Activated naive CD4-positive, alpha-beta T cell treated with anti-CD3 and anti-CD28 coated beads, Interleukin-2, amount 10 ng/mL, durations not matched to agents 7 days and 5 days (primary cell): ENCODE data around the gene IFNLR1.

Source experiments
- CTCF ChIA-PET: fragments of 350-600 bp; sonication (Branson Sonifier 250); formaldehyde crosslinking; loops from one replicate; lab custom pipeline; 2021; ENCODE audit warnings: antibody characterized with exemption; lab: Charles Lee
- DNase-seq: peaks from one replicate; pipeline ENCODE4 v3.0.0-alpha.2; 2020
- H3K27ac Mint-ChIP-seq: one replicate; pipeline ENCODE4 v1.8.0; 2021; ENCODE audit warnings: mild to moderate bottlenecking, moderate library complexity, mixed read lengths
- H3K27me3 Mint-ChIP-seq: one replicate; pipeline ENCODE4 v1.8.0; 2021; ENCODE audit warnings: mild to moderate bottlenecking, mixed read lengths
- H3K36me3 Mint-ChIP-seq: one replicate; pipeline ENCODE4 v1.8.0; 2021; ENCODE audit warnings: mixed read lengths
- H3K4me1 Mint-ChIP-seq: one replicate; pipeline ENCODE4 v1.8.0; 2021; ENCODE audit warnings: mixed read lengths
- H3K4me3 Mint-ChIP-seq: one replicate; pipeline ENCODE4 v1.8.0; 2021; ENCODE audit warnings: mild to moderate bottlenecking, moderate library complexity, mixed read lengths
- H3K9me3 Mint-ChIP-seq: one replicate; pipeline ENCODE4 v1.8.0; 2021; ENCODE audit warnings: mixed read lengths

IFNLR1 gene

GRCh38 chr1:24201941-24202440 lies 14.9 kb upstream of the IFNLR1 start:
- Mint-ChIP-seq H3K4me1 (peaks cover 11% of the 10 kb centered on the region), H3K27me3 (peaks cover 27% of the 10 kb centered on the region), H3K4me3 (no peak overlapping the region), H3K27ac (no peak overlapping the region), H3K36me3 (no peaks in the 10 kb centered on the region), H3K9me3 (no peaks in the 10 kb centered on the region)
- peak; percentile 77 for DNase-seq
- CTCF ChIA-PET: interaction anchor here (0.7 to 11.4 kb wide), 30 partner anchors 9 to 636 kb away, joined by 3 to 383 read pairs (median 4); partner anchors contain the start of gene NIPAL3

- CTCF ChIA-PET: interaction anchor here (0.6 to 11.4 kb wide), 43 partner anchors 9 to 631 kb away, joined by 3 to 383 read pairs (median 4); partner anchors contain the start of gene NIPAL3
- peak; percentile 83 for DNase-seq
- peaks cover 20% of the 10 kb centered on the region for H3K27me3 Mint-ChIP-seq
- peak overlapping the region; percentile 8 for H3K4me3 Mint-ChIP-seq
- H3K27ac Mint-ChIP-seq: no peak overlapping the region
- no peaks in the 10 kb centered on the region for H3K36me3 Mint-ChIP-seq
- no peaks in the 10 kb centered on the region for H3K9me3 Mint-ChIP-seq
- peaks cover 17% of the 10 kb centered on the region for H3K4me1 Mint-ChIP-seq
Measured at GRCh38 chr1:24199291-24199900, 12.3 kb upstream of the IFNLR1 start.

- H3K4me1 Mint-ChIP-seq: peaks cover 17% of the 10 kb centered on the region
- CTCF ChIA-PET: interaction anchor here (0.6 to 11.4 kb wide), 40 partner anchors 8 to 632 kb away, joined by 3 to 383 read pairs (median 4); partner anchors contain the start of gene NIPAL3
- H3K27ac Mint-ChIP-seq: no peak overlapping the region
- no peak for DNase-seq
- no peak overlapping the region for H3K4me3 Mint-ChIP-seq
- no peaks in the 10 kb centered on the region for H3K36me3 Mint-ChIP-seq
- peaks cover 20% of the 10 kb centered on the region for H3K27me3 Mint-ChIP-seq
- H3K9me3 Mint-ChIP-seq: no peaks in the 10 kb centered on the region
Measured at GRCh38 chr1:24198766-24199165, 11.7 kb upstream of the IFNLR1 start.

- Mint-ChIP-seq H3K9me3 (peaks cover 3% of the 10 kb centered on the region), H3K27me3 (peaks cover 5% of the 10 kb centered on the region), H3K4me1 (peaks cover 40% of the 10 kb centered on the region), H3K4me3 (no peak overlapping the region), H3K36me3 (peaks cover 3% of the 10 kb centered on the region), H3K27ac (no peak overlapping the region)
- no peak for DNase-seq
- CTCF ChIA-PET: interaction anchor here (0.7 to 11.4 kb wide), 4 partner anchors 9 to 197 kb away, joined by 3 to 383 read pairs (median 4); no protein-coding TSS in a partner anchor
Measured at GRCh38 chr1:24195874-24196273, 8.8 kb upstream of the IFNLR1 start.

GRCh38 chr1:24195136-24195535 lies 8.0 kb upstream of the IFNLR1 start:
- Mint-ChIP-seq H3K27me3 (peaks cover 5% of the 10 kb centered on the region), H3K27ac (no peak overlapping the region), H3K9me3 (peaks cover 3% of the 10 kb centered on the region), H3K4me3 (no peak overlapping the region), H3K4me1 (peaks cover 45% of the 10 kb centered on the region), H3K36me3 (peaks cover 3% of the 10 kb centered on the region)
- no peak for DNase-seq
- CTCF ChIA-PET: interaction anchor here (11.4 kb wide), 1 partner anchor 198 kb away, joined by 383 read pairs; no protein-coding TSS in a partner anchor

- Mint-ChIP-seq H3K4me3 (no peak overlapping the region), H3K27ac (peak overlapping the region; percentile 88), H3K9me3 (peaks cover 3% of the 10 kb centered on the region), H3K36me3 (peaks cover 3% of the 10 kb centered on the region), H3K4me1 (peaks cover 53% of the 10 kb centered on the region), H3K27me3 (peaks cover 15% of the 10 kb centered on the region)
- CTCF ChIA-PET: interaction anchor here (0.5 to 11.4 kb wide), 6 partner anchors 8 to 252 kb away, joined by 3 to 383 read pairs (median 3); no protein-coding TSS in a partner anchor
- DNase-seq: no peak
Measured at GRCh38 chr1:24193046-24193445, 6.0 kb upstream of the IFNLR1 start.

GRCh38 chr1:24191860-24192259 lies 4.8 kb upstream of the IFNLR1 start:
- Mint-ChIP-seq H3K4me1 (peaks cover 59% of the 10 kb centered on the region), H3K36me3 (peaks cover 3% of the 10 kb centered on the region), H3K27me3 (peaks cover 17% of the 10 kb centered on the region), H3K27ac (peak overlapping the region; percentile 88), H3K9me3 (peaks cover 3% of the 10 kb centered on the region), H3K4me3 (no peak overlapping the region)
- CTCF ChIA-PET: interaction anchor here (0.8 to 11.4 kb wide), 3 partner anchors 10 to 201 kb away, joined by 3 to 383 read pairs (median 4); no protein-coding TSS in a partner anchor
- peak; percentile 54 for DNase-seq

GRCh38 chr1:24190983-24191461 lies 3.9 kb upstream of the IFNLR1 start:
- no peak for DNase-seq
- H3K36me3 Mint-ChIP-seq: peaks cover 3% of the 10 kb centered on the region
- H3K4me1 Mint-ChIP-seq: peaks cover 63% of the 10 kb centered on the region
- peaks cover 3% of the 10 kb centered on the region for H3K9me3 Mint-ChIP-seq
- CTCF ChIA-PET: interaction anchor here (1.5 to 2.4 kb wide), 4 partner anchors 8 to 202 kb away, joined by 3 to 24 read pairs (median 10); no protein-coding TSS in a partner anchor
- peaks cover 17% of the 10 kb centered on the region for H3K27me3 Mint-ChIP-seq
- no peak overlapping the region for H3K4me3 Mint-ChIP-seq
- peak overlapping the region; percentile 88 for H3K27ac Mint-ChIP-seq

GRCh38 chr1:24189528-24189927 lies 2.4 kb upstream of the IFNLR1 start:
- no peak for DNase-seq
- Mint-ChIP-seq H3K27me3 (peaks cover 17% of the 10 kb centered on the region), H3K4me1 (peaks cover 57% of the 10 kb centered on the region), H3K36me3 (peaks cover 3% of the 10 kb centered on the region), H3K9me3 (peaks cover 3% of the 10 kb centered on the region), H3K4me3 (no peak overlapping the region), H3K27ac (peak overlapping the region; percentile 88)
- CTCF ChIA-PET: interaction anchor here (1.3 to 2.4 kb wide), 4 partner anchors 10 to 202 kb away, joined by 4 to 24 read pairs (median 8); no protein-coding TSS in a partner anchor

- peaks cover 17% of the 10 kb centered on the region for H3K27me3 Mint-ChIP-seq
- H3K4me3 Mint-ChIP-seq: peak overlapping the region; percentile 78
- DNase-seq: no peak
- CTCF ChIA-PET: no interaction called here
- peaks cover 3% of the 10 kb centered on the region for H3K36me3 Mint-ChIP-seq
- H3K27ac Mint-ChIP-seq: no peak overlapping the region
- peaks cover under 1% of the 10 kb centered on the region for H3K9me3 Mint-ChIP-seq
- H3K4me1 Mint-ChIP-seq: peaks cover 42% of the 10 kb centered on the region
Measured at GRCh38 chr1:24186711-24186992, 437 bp downstream of the IFNLR1 start.

GRCh38 chr1:24186031-24186710 lies 918 bp downstream of the IFNLR1 start:
- Mint-ChIP-seq H3K27me3 (peaks cover 17% of the 10 kb centered on the region), H3K9me3 (no peaks in the 10 kb centered on the region), H3K4me1 (peaks cover 37% of the 10 kb centered on the region), H3K27ac (no peak overlapping the region), H3K4me3 (peak overlapping the region; percentile 78), H3K36me3 (peaks cover 2% of the 10 kb centered on the region)
- no peak for DNase-seq
- CTCF ChIA-PET: interaction anchor here (2.0 kb wide), 1 partner anchor 13 kb away, joined by 9 read pairs; no protein-coding TSS in a partner anchor

GRCh38 chr1:24185076-24185475 lies 2.0 kb downstream of the IFNLR1 start:
- no peak for DNase-seq
- Mint-ChIP-seq H3K4me1 (peaks cover 26% of the 10 kb centered on the region), H3K36me3 (no peaks in the 10 kb centered on the region), H3K9me3 (no peaks in the 10 kb centered on the region), H3K27ac (no peak overlapping the region), H3K27me3 (peaks cover 17% of the 10 kb centered on the region), H3K4me3 (no peak overlapping the region)
- CTCF ChIA-PET: interaction anchor here (0.9 to 2.0 kb wide), 5 partner anchors 14 to 402 kb away, joined by 3 to 9 read pairs (median 4); no protein-coding TSS in a partner anchor

- peaks cover 4% of the 10 kb centered on the region for H3K4me1 Mint-ChIP-seq
- H3K9me3 Mint-ChIP-seq: no peaks in the 10 kb centered on the region
- H3K4me3 Mint-ChIP-seq: no peak overlapping the region
- DNase-seq: no peak
- no peaks in the 10 kb centered on the region for H3K27me3 Mint-ChIP-seq
- CTCF ChIA-PET: interaction anchor here (2.2 kb wide), 1 partner anchor 32 kb away, joined by 5 read pairs; no protein-coding TSS in a partner anchor
- no peak overlapping the region for H3K27ac Mint-ChIP-seq
- no peaks in the 10 kb centered on the region for H3K36me3 Mint-ChIP-seq
Measured at GRCh38 chr1:24182061-24182460, 5.0 kb downstream of the IFNLR1 start.

- CTCF ChIA-PET: interaction anchor here (2.2 kb wide), 1 partner anchor 31 kb away, joined by 5 read pairs; no protein-coding TSS in a partner anchor
- no peak for DNase-seq
- Mint-ChIP-seq H3K9me3 (no peaks in the 10 kb centered on the region), H3K4me1 (peaks cover 4% of the 10 kb centered on the region), H3K27ac (no peak overlapping the region), H3K4me3 (no peak overlapping the region), H3K36me3 (no peaks in the 10 kb centered on the region), H3K27me3 (no peaks in the 10 kb centered on the region)
Measured at GRCh38 chr1:24181619-24182018, 5.5 kb downstream of the IFNLR1 start.
